HG02981 (cell line): Measurements from ENCODE around the gene CASQ1.

Experiments
- ATAC-seq: cut with Tn5 transposase; IDR thresholded peaks from one replicate; pipeline ENCODE4 v1.9.1; 2021; ENCODE audit warnings: mild to moderate bottlenecking, moderate library complexity; ENCODE audit not compliant: unreplicated experiment

Gene CASQ1

DNA sequence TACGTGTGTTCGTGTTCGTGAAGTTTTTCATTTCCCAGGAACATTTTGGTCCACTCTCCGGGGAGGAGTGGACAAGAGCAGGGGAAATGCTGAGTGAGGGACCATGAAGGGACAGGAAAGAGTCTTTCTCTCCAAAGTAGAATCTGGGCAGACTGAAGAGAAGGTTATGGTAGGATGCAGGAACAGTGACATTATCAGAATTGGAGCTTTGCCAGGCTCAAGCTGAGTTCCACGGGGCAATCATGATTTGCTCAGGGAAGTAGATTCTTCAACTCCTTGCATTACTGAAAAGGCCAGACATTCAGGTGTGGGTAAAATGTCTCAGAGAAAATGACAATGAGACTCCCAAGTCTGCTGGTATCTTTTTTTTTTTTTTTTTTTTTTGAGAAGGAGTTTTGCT lies 22.4 kb upstream of the CASQ1 start:
- no peak for ATAC-seq

DNA sequence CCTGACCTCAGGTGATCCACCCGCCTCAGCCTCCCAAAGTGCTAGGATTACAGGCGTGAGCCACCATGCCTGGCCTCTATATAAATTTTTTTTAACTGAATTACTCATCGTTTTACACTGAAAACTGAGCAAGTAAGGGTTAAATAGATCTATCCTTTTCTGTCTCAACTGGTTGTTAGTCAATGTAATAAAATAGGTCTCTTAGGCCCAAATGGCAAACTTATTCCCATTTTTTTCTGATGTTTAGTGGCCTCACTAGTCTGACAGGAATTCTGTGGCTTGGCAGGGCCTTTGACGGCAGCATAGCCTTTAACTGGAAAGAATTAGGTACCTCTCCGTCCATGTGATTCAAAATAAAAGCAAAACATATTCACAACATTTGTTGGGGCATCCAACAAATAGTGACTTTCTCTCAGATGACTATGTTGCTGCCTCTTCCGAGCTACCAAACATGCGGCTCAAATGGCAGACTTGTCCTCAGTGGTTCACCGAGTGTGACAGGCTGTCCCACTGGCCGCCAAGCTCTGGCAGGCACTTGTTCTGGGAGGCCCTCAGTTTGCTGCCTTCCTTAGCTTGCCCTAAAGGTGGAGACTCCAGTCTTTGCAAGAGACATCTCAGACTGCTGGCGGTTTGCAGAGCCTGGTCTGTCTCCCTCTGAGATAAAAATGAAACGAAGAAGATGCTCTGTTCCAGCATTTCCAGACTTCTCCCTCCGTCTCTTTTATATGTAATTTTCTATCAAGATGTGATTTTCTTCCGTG lies 21.6 kb upstream of the CASQ1 start:
- ATAC-seq: no peak

DNA sequence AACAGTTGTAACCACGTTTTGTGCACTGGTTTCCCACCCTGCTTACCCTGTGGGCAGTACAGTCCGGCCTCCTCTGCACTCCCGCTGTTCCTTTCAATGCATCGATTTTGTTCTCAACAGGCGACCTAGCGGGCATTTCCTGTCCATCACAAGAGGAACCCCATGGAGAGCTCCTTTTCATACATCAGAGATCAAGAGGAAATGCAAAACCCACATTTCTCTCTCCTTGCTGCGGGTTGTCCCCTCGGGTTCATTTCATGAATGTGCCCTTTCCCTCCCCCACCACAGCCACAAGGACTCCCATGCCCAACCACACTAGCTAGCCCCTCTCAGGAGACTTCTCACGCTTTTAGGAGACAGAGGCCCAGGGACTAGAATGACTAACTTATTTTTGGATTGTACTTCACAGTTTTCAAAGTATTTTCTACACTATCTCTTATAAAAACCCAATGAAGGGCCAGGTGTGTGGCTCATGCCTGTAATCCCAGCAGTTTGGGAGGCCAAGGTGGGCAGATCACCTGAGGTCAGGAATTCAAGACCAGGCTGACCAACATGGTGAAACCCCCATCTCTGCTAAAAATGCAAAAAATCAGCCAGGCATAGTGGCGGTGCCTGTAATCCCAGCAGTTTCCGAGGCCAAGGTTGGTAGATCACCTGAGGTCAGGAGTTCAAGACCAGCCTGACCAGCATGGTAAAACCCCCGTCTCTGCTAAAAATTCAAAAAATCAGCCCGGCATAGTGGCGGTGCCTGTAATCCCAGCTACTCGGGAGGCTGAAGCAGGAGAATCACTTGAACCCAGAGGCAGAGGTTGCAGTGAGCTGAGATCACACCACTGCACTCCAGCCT lies 20.6 kb upstream of the CASQ1 start:
- ATAC-seq: peak; percentile 79

DNA sequence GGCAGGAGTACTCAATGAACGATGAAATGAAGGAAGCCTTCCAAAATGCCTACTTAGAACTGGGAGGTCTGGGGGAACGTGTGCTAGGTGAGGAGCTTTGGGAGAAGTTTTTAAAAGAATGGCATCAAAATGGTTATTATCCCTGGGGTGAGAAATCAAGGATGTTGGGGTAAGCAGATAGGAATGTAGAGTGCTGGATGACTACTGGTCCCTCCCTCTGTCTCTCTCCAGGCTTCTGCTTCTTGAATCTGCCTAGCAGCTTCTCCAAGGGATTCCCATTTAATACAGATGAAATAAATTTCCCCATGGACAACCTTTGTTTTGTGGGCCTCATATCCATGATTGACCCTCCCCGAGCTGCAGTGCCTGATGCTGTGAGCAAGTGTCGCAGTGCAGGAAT lies 19.0 kb upstream of the CASQ1 start:
- ATAC-seq: no peak

DNA sequence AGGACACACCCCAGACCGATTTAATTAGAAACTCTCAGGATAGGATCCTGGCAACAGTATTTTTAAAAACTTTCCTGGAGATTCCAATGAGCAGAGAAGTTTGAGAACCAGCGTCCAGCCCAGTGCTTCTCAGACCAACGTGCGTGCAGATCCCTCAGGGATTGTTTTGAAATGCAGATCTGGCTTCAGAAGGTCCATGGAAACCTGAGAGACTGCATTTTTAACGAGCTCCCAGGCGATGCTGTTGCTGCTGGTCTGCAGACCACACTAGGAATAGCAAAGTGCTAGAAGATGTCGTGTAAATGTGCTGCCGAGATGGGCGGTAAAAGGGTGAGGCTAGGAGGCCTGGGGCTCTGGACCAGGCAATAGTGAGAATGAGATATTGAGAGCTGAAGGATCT lies 18.4 kb upstream of the CASQ1 start:
- ATAC-seq: no peak

DNA sequence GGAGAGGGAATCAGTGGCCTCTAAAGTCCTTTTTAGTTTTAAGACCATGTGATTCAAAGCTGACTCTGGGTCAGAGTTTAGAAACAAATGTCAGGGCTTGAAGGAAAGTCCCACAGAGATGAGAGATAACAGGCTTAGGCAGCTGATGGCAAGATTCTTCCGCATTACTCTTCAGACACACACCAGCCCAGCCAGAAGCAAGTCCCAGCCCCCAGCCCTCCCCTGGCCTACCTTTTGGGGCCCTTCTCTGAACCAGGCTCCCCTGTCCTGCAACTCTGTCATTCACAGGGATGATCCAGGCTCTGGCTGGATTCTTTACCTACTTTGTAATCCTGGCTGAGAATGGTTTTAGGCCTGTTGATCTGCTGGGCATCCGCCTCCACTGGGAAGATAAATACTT lies 13.1 kb upstream of the CASQ1 start:
- ATAC-seq: no peak

DNA sequence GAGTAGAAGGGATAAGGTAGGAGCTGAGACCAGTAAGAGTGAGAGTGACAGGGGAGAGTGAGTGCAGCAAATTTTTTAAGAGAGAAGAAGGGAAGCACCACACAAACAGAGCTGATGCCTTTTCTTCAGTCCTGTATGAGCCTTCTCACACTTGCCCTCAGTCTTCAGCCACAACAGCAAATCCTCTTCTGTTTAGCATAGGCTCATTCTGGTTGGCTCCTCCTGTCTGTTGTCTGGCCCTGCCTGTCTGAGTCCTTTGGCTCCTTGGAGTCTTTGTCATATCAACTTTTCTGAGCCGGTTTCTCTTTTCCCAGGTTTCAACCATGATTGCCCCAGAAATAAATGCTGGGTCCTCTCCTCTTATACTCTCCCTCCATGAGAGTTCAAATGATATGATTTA lies 12.7 kb upstream of the CASQ1 start:
- no peak for ATAC-seq

DNA sequence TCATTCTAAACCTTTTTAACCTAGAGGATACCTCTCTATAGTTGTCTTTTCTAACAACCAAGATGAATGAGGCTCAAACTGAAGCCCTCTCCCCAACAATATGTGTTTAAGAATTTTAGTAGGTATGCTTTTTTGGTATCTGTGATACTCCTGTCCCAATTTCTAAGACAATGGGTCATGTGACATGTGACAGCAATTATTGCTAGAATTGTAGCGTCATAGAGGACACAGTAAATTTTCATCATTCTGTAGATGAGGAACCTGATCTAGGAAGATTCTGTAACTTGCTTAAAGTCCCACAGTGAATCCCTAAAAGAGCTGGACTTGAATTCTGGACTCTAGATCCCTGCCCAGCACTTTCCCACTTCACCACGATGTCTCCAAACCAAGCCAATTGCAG lies 11.6 kb upstream of the CASQ1 start:
- no peak for ATAC-seq

DNA sequence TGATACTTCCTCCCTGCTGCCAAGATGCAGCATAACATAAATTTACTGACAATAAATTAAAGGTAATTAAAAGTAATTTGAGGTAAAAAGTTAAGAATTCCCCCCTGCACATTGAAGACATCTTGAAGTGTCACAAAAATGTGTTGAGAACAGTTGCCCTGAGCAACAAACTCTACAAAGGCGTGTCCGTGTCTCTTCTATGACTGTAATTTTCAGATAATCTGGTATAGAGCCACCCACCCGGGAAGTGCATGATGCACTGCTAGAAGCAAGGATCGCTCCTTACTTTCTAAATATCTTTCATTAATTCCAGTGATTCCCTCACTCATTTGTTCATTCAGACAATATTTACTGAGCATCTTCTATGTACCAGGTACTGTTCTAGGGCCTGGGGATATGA lies 11.0 kb upstream of the CASQ1 start:
- ATAC-seq: no peak

DNA sequence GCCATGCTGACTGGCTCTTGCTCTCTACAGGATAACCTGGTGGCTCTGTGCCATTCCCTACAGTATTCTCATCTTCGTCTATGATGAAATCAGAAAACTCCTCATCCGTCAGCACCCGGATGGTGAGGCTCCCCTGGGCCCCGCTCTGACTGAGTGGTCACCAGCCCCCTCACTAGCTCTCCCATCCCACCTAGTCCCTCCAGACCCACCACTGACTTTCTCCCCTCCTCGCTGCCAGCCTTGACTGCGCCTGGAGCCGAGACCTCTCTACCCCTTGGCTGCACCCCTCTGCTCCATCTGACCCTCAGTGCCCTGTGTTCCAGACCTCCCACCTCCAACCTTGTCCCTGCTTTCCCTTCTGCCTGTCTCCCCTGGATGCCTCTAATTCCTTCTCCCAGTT lies 4.1 kb upstream of the CASQ1 start:
- ATAC-seq: no peak

DNA sequence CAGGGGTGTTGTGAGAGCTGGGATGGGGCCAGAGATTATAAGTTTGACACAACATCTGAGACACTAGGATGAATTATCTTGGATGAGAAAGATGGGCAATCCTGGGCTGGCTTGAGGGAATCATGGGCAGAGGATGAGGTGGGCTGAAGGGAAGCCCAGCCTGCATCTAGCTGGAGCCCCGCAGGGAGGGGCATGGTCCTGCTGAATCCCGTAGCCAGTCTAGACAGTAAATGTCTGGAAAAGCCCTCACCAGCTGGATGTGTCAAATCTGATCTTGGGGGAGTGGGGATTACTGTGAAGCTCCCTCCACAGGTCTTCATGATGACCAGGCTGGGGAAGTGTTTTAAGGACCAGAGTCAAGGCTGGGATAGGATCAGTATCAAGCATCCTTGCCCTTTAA lies 3.6 kb upstream of the CASQ1 start:
- ATAC-seq: no peak

DNA sequence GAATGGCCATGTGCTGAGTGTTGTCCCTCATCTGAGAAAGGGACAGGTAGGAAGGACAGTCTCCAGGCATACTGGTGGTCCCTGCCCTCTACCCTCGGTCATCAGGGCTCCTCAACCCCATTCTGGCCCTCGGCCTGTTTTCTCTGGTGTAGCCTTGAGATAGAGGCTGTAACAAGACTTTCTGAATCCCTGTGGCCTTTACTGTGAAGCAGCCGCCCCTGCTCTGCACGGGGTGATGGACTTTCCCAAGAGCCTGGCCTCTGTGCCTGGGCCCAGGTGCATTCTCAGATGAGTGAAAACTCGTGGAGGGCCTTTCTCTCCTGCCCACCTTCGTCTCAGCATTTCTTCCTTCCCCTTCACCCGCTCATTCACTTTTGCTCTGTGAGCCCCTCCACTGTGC lies 3.0 kb upstream of the CASQ1 start:
- ATAC-seq: no peak

DNA sequence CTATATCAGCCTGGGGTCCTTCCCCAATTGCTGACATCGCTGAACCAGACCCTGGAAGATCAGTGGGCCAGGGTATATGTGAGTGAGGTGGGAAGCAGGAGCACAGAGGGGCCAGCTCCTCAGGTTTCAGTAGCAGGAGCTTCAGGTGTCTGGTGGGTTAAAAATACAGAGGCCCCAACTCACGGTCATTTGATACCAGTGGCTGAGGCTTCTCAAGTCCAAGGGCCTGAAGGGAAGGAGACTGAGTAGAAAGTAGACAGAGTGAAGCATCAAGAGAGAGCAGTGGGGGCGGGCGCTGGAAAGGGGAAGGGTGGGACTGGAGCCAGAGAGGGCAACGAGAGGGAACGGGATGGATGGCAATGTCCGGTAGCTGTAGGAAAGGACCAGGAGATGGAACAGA lies 2.0 kb upstream of the CASQ1 start:
- no peak for ATAC-seq

DNA sequence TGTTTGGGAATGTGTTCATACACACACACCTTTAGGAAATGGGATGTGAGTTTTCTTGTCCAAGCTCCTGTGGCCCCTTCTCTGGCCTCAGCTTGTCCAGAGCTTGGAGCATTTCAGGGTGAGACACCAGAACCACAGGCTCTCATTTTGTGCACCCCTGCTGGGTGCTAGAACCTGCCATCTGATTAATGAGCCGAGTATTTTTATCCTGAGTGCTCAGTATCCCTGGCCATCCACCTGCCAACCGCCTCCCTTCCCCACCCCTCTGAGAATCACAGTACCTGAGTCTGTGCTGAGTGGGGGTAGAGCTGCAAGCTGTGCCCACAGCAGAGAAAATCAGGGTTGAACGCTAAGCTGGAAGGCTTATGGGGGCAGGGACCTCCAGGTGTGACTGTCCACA lies 1.4 kb downstream of the CASQ1 start:
- no peak for ATAC-seq

DNA sequence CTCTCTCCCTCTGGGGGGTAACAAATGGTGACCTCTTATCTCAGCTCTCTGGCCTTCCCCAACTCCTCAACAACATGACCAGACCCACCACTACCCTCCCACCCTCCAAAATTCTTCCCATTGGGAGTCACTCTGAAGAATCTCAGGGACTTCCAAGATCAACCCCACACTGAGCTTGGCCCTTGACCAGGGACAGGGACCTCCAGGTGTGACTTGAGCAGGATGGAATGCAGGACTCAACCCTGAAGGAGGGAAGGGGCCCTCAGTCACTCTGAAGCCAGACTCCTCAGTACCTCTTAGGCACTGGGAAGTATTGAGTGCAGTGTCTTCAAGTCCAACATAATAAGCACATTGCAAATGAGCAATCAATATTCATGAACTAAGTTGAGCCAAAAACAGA lies 1.9 kb downstream of the CASQ1 start:
- ATAC-seq: no peak

DNA sequence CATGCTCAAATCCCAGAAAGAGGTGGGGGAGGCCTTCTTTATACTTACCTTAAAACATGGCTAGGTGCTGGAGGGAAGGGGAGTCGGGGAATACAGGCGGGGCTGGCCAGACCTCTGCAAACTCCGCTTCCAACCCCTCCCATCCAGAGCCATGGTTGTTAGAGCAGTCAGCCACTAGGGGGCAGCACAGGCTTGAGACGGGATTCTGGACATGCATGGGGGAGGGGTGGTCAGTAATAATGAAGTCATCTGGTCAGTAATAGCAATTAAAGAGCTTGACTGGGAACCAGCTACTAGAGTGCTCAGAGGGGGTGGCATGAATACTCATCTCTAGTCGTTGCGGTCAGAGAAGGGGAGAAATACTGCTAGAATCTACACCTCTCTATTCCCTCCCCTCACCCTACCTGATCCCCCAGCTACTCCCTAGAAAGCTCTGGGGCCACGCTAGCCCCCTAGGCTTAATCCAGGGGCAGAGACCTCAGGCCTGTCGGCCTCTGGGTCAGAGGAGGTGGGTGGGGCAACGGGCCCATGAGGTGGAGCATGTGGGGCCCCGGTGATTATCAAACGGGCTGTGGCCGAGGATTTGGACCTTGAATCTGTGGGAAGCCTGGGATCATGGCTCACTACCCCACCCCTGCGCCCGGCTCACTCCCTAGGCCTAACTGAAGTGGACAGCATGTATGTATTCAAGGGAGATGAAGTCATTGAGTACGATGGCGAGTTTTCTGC lies 2.9 kb downstream of the CASQ1 start:
- no peak for ATAC-seq

DNA sequence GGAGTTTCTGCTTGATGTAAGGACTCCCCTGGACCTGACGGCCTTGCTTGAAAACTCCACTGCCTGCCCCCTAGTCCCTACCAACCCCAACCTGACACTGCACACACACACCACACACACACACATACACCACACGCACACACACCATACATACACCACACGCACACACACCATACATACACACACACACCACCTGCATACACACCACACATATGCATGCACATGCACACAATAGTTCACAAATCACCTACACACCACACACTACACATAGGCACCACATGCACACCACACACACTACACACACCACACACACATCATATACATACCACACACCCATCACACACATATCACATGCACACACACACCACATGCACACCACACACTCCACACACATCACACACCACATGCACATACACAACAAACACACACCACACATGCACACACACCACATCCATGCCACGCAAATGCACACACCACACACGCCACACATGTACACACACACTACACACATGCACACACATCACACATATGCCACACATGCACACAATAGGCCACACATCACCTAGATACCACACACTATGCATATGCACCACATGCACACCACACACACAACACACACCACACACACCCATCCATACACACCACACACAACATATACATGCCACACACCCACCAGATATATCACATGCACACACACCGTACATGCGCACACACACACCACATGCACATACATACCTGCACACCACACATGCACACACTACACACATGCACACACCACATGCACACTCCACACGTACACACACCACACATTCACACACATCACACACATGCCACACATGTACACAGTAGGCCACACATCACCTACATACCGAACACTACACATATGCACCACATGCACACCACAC lies 3.7 kb downstream of the CASQ1 start:
- ATAC-seq: no peak

DNA sequence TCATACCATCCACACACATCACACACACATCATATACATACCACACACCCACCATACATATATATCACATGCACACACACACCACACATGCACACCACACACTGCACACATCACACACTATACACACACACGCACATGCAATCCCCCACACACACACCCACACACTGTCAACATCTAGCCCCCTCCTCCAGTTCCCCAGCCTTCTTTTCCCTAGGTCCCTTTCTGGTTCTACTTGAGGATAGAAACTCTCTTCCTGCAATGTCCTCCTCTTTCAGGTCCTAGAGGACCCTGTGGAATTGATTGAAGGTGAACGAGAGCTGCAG lies 4.3 kb downstream of the CASQ1 start:
- no peak for ATAC-seq

DNA sequence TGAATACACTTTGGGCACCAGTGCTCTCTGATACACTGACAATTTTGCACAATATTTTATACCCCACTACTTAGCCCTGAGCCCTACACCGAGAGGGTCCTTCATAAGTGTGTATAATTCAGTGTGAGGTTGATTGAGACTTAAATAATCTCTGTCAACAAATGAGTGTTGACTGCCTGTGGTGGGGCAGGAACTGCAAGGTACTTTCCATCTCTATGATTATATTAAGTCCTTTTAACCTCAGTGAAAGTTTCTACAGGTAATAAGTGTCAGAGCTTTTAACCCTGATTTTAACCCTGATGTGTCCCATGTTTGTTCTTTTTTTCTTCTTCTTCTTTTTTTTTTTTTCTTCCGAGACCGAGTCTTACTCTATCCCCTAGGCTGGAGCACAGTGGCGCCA lies 5.8 kb downstream of the CASQ1 start:
- no peak for ATAC-seq

DNA sequence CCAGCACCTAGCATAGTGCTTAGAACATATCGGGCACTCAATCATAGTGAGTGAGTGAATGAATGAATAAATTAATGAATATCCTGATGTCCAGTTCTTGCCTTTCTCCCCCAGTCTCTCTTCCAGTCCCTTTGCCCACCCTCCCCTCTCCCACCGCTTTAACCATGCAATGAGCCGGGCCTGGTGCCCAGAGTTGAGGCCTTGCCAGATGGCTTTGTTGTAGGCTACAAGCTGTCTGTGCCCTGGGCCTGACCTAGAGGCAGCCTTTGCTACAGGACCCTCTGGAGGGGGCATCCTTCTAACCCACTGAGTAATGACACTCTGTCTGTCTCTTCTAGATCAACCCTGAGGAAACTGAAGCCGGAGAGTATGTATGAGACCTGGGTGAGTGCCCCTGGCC lies 6.9 kb downstream of the CASQ1 start:
- ATAC-seq: no peak

DNA sequence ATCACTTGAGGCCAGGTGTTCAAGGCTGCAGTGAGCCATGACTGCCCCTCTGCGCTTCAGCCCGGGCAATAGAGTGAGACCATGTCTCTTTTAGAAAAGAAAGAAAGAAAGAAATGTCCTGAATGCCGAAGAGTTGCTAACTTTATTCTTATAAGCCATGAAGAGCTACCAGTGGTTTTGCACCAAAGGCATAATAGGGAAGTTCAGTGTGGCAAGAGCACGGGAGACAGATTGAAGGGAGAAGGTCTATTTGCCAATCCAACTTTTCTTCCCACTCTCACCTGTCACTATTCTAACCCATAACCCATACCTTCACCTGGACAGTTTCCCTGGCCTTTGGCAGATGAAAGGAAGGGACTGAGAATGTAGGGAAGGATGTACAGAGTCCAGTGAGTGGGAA lies 10.4 kb downstream of the CASQ1 start:
- no peak for ATAC-seq
